H9 (cell line): ENCODE measurements around the gene NDUFS2. TPM values are rescaled to one million over a fixed set of nuclear protein-coding genes. Genes with fewer than 3 reads are reported as not detected.

ENCODE experiments used
- DNase-seq: peaks from one replicate; pipeline ENCODE4 v3.0.0-alpha.2; 2017
- H2AFZ ChIP-seq: one replicate; pipeline ENCODE4 v1.6.1; 2013; ENCODE audit warnings: mild to moderate bottlenecking, low read length, control low read depth, moderate library complexity
- H2AK5ac ChIP-seq: 2 replicates; pipeline ENCODE4 v1.6.1; 2013; ENCODE audit warnings: low read length, control low read depth, mixed read lengths; ENCODE audit not compliant: insufficient read length
- H2BK120ac ChIP-seq: one replicate; pipeline ENCODE4 v1.6.1; 2013; ENCODE audit warnings: low read depth, mild to moderate bottlenecking, low read length, control low read depth, inconsistent platforms; ENCODE audit not compliant: poor library complexity, severe bottlenecking
- H2BK12ac ChIP-seq: 2 replicates; pipeline ENCODE4 v1.6.1; 2013; ENCODE audit warnings: low read length, control low read depth, mixed read lengths, low read depth; ENCODE audit not compliant: insufficient read length
- H2BK15ac ChIP-seq: 2 replicates; pipeline ENCODE4 v1.6.1; 2013; ENCODE audit warnings: low read depth, low read length, control low read depth
- H2BK20ac ChIP-seq: one replicate; pipeline ENCODE4 v1.6.1; 2013; ENCODE audit warnings: low read depth, mild to moderate bottlenecking, low read length, control low read depth, inconsistent platforms; ENCODE audit not compliant: poor library complexity, severe bottlenecking
- H2BK5ac ChIP-seq: 2 replicates; pipeline ENCODE4 v1.6.1; 2013; ENCODE audit warnings: low read length, control low read depth, mixed read lengths; ENCODE audit not compliant: insufficient read length
- H3K14ac ChIP-seq: 2 replicates; pipeline ENCODE4 v1.6.1; 2013; ENCODE audit warnings: low read length, control low read depth; ENCODE audit not compliant: insufficient read depth
- H3K18ac ChIP-seq: 2 replicates; pipeline ENCODE4 v1.6.1; 2013; ENCODE audit warnings: low read depth, mild to moderate bottlenecking, mixed read lengths, low read length, control low read depth; ENCODE audit not compliant: insufficient read length
- H3K23ac ChIP-seq: 2 replicates; pipeline ENCODE4 v1.6.1; 2013; ENCODE audit warnings: low read length, control low read depth, mixed read lengths, low read depth; ENCODE audit not compliant: insufficient read length
- H3K23me2 ChIP-seq: 2 replicates; pipeline ENCODE4 v1.6.1; 2013; ENCODE audit warnings: low read depth, mild to moderate bottlenecking, mixed read lengths, low read length, control low read depth; ENCODE audit not compliant: insufficient read length, poor library complexity, severe bottlenecking
- H3K27ac ChIP-seq: 2 replicates; pipeline ENCODE4 v1.5.1; 2013; ENCODE audit warnings: low read length, control low read depth, mixed read lengths, low read depth; ENCODE audit not compliant: insufficient read length
- H3K27me3 ChIP-seq: 2 replicates; pipeline ENCODE4 v1.6.1; 2013; ENCODE audit warnings: low read length, control low read depth, inconsistent platforms; ENCODE audit not compliant: insufficient read depth
- H3K4ac ChIP-seq: 2 replicates; pipeline ENCODE4 v1.6.1; 2013; ENCODE audit warnings: low read depth, mild to moderate bottlenecking, control low read depth, inconsistent platforms, low read length, moderate library complexity
- H3K4me1 ChIP-seq: 2 replicates; pipeline ENCODE4 v1.6.1; 2013; ENCODE audit warnings: low read length, control low read depth, inconsistent platforms; ENCODE audit not compliant: insufficient read depth
- H3K4me2 ChIP-seq: 2 replicates; pipeline ENCODE4 v1.6.1; 2013; ENCODE audit warnings: low read length, control low read depth, mixed read lengths; ENCODE audit not compliant: insufficient read length, insufficient read depth
- H3K56ac ChIP-seq: 2 replicates; pipeline ENCODE4 v1.6.1; 2013; ENCODE audit warnings: low read depth, mild to moderate bottlenecking, mixed read lengths, low read length, control low read depth; ENCODE audit not compliant: insufficient read length
- H3K79me1 ChIP-seq: 2 replicates; pipeline ENCODE4 v1.6.1; 2013; ENCODE audit warnings: low read depth, mild to moderate bottlenecking, moderate library complexity, low read length, control low read depth, inconsistent platforms; ENCODE audit not compliant: insufficient read depth, poor library complexity, severe bottlenecking
- H3K79me2 ChIP-seq: 2 replicates; pipeline ENCODE4 v1.6.1; 2013; ENCODE audit warnings: low read length, control low read depth, inconsistent platforms; ENCODE audit not compliant: insufficient read depth
- H3K9ac ChIP-seq: 2 replicates; pipeline ENCODE4 v1.6.1; 2013; ENCODE audit warnings: low read length, control low read depth, mixed read lengths; ENCODE audit not compliant: insufficient read length; ENCODE audit errors: extremely low read depth
- H3K9me3 ChIP-seq: one replicate; pipeline ENCODE4 v1.6.1; 2013; ENCODE audit warnings: low read depth, low read length, inconsistent platforms; ENCODE audit not compliant: control insufficient read depth
- H3T11ph ChIP-seq: one replicate; pipeline ENCODE4 v1.6.1; 2013; ENCODE audit warnings: mild to moderate bottlenecking, low read length, control low read depth, inconsistent platforms
- H4K20me1 ChIP-seq: one replicate; pipeline ENCODE4 v1.6.1; 2013; ENCODE audit not compliant: control insufficient read depth, insufficient read length, insufficient read depth
- H4K5ac ChIP-seq: 2 replicates; pipeline ENCODE4 v1.6.1; 2013; ENCODE audit warnings: low read depth, mild to moderate bottlenecking, mixed read lengths, low read length, control low read depth; ENCODE audit not compliant: insufficient read length
- H4K8ac ChIP-seq: replicated peaks from 2 replicates; pipeline ENCODE4 v1.6.1; 2013; ENCODE audit warnings: low read length, control low read depth, mixed read lengths, low read depth; ENCODE audit not compliant: insufficient read length
- H4K91ac ChIP-seq: 2 replicates; pipeline ENCODE4 v1.6.1; 2013; ENCODE audit warnings: low read depth, mild to moderate bottlenecking, moderate library complexity, mixed read lengths, low read length, control low read depth; ENCODE audit not compliant: insufficient read length
- H3K27ac Mint-ChIP-seq, 3 experiments: 2 replicates in 2 of 3; 3 replicates in 1 of 3; pipeline ENCODE4 v1.8.0; 2020 to 2021; ENCODE audit warnings: mixed read lengths in 3 of 3, mild to moderate bottlenecking in 1 of 3, moderate library complexity in 1 of 3
- H3K27me3 Mint-ChIP-seq: 2 replicates; pipeline ENCODE4 v1.8.0; 2021; ENCODE audit warnings: low read depth, mild to moderate bottlenecking, moderate library complexity, mixed read lengths
- H3K36me3 Mint-ChIP-seq, 3 experiments: 2 replicates in 2 of 3; 3 replicates in 1 of 3; pipeline ENCODE4 v1.8.0; 2020 to 2021; ENCODE audit warnings: low read depth in 3 of 3, mixed read lengths in 3 of 3; ENCODE audit not compliant: insufficient read depth in 1 of 3
- H3K4me1 Mint-ChIP-seq, 2 experiments: 2 replicates each; pipeline ENCODE4 v1.8.0; 2020; ENCODE audit warnings: mixed read lengths in 2 of 2
- H3K4me3 Mint-ChIP-seq, 2 experiments: 2 replicates in 1 of 2; 3 replicates in 1 of 2; pipeline ENCODE4 v1.8.0; 2020 to 2021; ENCODE audit warnings: mild to moderate bottlenecking in 2 of 2, mixed read lengths in 2 of 2, moderate library complexity in 1 of 2
- H3K9me3 Mint-ChIP-seq, 2 experiments: 2 replicates in 1 of 2; 3 replicates in 1 of 2; pipeline ENCODE4 v1.8.0; 2020; ENCODE audit warnings: mild to moderate bottlenecking in 2 of 2, mixed read lengths in 2 of 2, moderate library complexity in 1 of 2
- CTCF ChIP-seq: fragments of 200-600 bp; sonication (generic); conservative IDR thresholded peaks from 3 replicates; pipeline ENCODE4 v1.8.0; 2021; ENCODE audit warnings: antibody characterized with exemption, mild to moderate bottlenecking
- WGBS: extraction: QIAGEN DNeasy Blood & Tissue Kit; methylation state at CpG from one replicate; pipeline ENCODE4 v1.1.7; 2013; ENCODE audit warnings: missing lambda C conversion rate, low lambda C conversion rate, mixed read lengths; ENCODE audit not compliant: insufficient read length; ENCODE audit errors: extremely low coverage; 5-methylcytosine and 5-hydroxymethylcytosine counted together
- total RNA-seq: library from RNA; stranded (reverse); gene quantifications from 2 replicates; pipeline ENCODE4 v1.2.1, GENCODE V29; 2021

Gene NDUFS2
- total RNA-seq, 1 experiment from 2014 or later, result 84.5 TPM

GRCh38 chr1:161259765-161260164 is 57.6 kb downstream of the NDUFS2 start:
- Histone ChIP-seq H3K18ac (no peak overlapping the region), H2BK15ac (no peak overlapping the region), H2BK20ac (no peak overlapping the region), H3K4ac (no peak overlapping the region), H3K4me2 (peak overlapping the region; percentile 55), H3K4me1 (peaks cover 5% of the 10 kb centered on the region; the same call in 1 of the 2 replicates), H3K27me3 (peaks cover 12% of the 10 kb centered on the region; the same call in 1 of the 2 replicates), H3K56ac (no peak overlapping the region), H3K79me1 (no peaks in the 10 kb centered on the region), H3T11ph (no peak overlapping the region), H3K23me2 (peaks cover 11% of the 10 kb centered on the region), H3K9me3 (peaks cover 6% of the 10 kb centered on the region), H2BK12ac (no peak overlapping the region), H4K5ac (no peak overlapping the region), H4K8ac (no peak overlapping the region), H3K9ac (no peak overlapping the region), H3K27ac (no peak overlapping the region), H3K79me2 (no peaks in the 10 kb centered on the region), H2AK5ac (no peak overlapping the region), H2BK5ac (no peak overlapping the region), H2AFZ (no peak overlapping the region), H3K14ac (no peak overlapping the region), H2BK120ac (no peak overlapping the region), H3K23ac (no peak overlapping the region), H4K20me1 (no peaks in the 10 kb centered on the region), H4K91ac (no peak overlapping the region)
- peaks cover 27 to 28% of the 10 kb centered on the region in 2 experiments for H3K9me3 Mint-ChIP-seq
- no peak for TF ChIP-seq CTCF
- H3K4me3 Mint-ChIP-seq, result peak overlapping the region; percentile 59 to 78
- H3K4me1 Mint-ChIP-seq, result peaks cover 17 to 26% of the 10 kb centered on the region in 2 experiments
- H3K27ac Mint-ChIP-seq, result no peak overlapping the region
- no CpG with 5 or more reads among the region's 1 CpG for WGBS
- peaks cover 13 to 20% (median 14%) of the 10 kb centered on the region in 3 experiments for H3K36me3 Mint-ChIP-seq
- H3K27me3 Mint-ChIP-seq, result peaks cover 80% of the 10 kb centered on the region
- no peak for DNase-seq
